ENCODE measurements around the gene MYO18B.

The MYO18B gene

GRCh38 chr22:25902402-25902801 lies 160.4 kb downstream of the MYO18B start:
- DNase-seq (ENCODE audit: low read depth) = no peak

DNA sequence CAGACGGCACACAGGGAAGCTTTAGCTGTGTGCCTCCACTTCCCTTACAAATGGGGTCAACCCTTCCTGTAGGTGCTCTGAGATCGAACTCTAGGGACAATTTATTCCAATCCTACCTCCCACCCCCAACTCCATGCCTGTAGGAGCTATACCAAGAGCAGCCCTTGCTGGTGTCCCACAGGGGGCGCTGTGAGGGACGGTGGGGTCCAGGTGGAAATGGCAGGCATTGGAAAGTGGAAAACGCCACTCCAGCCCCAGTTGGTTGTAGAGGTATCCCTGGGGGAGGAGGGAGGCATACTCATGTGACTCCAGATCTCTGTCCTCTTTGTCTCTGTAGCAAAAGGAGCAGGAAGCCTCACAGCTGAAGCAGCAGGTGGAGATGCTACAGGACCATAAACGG lies 161.3 kb downstream of the MYO18B start:
- DNase-seq (ENCODE audit: low read depth) = no peak

GRCh38 chr22:25908212-25908611 lies 166.2 kb downstream of the MYO18B start:
- no peak for DNase-seq (ENCODE audit: low read depth)

DNA sequence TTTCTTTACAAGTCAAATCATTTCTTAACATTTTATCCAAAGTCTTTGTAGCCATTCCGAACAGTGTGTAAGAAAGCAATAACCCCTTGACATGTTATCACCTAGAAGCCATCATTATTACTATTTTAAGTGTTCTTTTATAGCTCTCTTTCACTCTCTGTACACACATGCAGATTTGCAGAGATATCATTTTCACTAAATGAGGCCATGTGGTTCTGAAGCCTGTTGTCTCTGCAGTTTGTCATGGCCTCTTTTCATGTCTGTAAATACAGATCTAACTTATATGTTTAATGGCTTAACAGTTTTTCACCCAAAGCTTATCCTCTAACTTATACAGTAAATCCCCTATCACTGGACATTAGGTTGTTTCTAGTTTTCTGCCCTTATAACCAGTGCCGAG lies 166.8 kb downstream of the MYO18B start:
- no peak for DNase-seq (ENCODE audit: low read depth)

DNA sequence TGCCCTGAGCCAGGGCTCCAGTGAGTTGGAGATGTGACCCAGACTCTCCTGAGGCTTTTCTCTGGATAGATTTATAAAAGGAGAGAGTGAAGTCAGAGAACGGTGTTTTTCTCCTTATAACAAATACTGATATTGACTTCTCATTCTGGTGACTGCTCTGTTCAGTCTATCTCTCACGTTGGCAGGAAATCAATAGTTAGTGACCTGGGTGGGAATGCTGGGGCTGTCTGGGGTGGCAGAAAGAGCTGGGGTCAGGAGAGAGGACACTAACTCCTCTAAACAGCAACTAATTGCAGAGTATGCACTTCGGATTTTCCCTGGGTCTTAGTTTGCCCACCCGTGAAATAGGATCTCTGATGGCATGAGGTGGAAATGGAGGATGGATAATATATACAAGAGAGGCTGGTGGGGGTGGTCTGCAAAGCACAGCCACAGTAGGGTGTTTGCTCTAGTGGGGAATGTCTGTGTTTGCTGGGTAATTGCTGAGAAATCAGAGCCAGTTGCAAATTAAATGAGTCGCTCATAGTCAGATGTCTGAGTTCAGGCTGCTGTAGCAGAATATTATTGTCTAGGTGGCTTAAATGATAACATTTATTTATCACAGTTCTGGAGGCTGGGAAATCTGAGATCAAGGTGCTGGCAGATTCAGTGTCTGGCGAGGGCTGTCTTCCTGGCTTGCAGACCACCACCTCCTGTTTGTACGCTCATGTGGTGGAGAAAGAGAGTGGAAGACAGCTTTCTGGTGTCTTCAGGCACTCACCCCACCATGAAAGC lies 167.8 kb downstream of the MYO18B start:
- DNase-seq (ENCODE audit: low read depth) = no peak

DNA sequence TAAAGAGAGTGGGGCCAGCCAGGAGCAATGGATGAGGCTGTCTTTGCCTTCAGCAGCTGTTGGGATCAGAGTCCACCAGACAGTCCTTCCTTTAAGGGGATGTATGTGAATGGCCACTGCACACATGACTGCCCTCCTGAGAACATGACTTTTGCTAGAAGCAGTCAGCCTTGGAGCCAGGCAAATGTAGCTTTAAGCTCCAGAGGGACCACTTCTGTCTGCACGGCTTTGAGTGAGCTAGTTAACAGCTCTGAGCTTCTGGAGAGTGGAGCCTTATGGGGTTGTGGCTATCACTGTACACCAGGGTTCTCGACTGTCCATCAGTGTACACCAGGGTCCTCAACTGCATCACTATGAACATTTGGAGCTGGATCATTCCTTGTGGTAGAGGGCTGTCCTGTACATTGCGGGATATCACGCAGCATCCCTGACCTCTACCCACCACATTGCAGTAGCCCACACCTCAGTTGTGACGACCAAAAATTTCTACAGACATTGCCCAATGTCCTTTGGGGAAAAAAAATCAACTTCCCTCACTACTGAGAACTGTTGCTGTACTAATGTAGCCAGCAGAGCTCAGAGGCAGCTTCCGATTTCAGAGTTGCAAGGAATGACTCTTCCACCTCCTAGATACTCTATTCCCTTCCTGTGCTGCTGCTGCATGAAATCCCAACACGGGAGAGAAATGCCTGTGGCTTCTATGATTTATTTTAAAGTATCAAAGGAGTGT lies 169.4 kb downstream of the MYO18B start:
- DNase-seq (ENCODE audit: low read depth) = no peak

DNA sequence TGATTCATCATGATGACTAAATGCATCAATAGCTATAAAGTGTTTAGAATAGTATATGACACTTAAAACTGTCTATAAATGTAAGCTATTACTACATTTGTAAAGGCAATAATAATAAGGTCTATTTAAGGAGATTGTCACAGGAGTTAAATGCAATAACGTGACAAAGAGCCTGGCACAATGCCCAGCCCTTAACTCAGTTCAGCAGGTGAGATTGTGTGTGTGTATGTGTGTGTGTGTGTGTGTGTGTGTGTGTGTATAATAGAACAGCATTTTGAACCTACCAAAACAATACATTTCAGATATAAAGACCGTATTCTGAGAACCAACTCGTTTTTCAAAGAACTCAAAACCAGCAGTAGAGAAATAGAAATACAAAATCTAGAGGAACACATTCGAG lies 177.5 kb downstream of the MYO18B start:
- no peak for DNase-seq (ENCODE audit: low read depth)

GRCh38 chr22:25922141-25922540 lies 180.2 kb downstream of the MYO18B start:
- no peak for DNase-seq (ENCODE audit: low read depth)

GRCh38 chr22:25923914-25924313 lies 181.9 kb downstream of the MYO18B start:
- DNase-seq (ENCODE audit: low read depth) = no peak

- DNase-seq (ENCODE audit: low read depth) = no peak
Measured at GRCh38 chr22:25928038-25928437, 186.1 kb downstream of the MYO18B start.

DNA sequence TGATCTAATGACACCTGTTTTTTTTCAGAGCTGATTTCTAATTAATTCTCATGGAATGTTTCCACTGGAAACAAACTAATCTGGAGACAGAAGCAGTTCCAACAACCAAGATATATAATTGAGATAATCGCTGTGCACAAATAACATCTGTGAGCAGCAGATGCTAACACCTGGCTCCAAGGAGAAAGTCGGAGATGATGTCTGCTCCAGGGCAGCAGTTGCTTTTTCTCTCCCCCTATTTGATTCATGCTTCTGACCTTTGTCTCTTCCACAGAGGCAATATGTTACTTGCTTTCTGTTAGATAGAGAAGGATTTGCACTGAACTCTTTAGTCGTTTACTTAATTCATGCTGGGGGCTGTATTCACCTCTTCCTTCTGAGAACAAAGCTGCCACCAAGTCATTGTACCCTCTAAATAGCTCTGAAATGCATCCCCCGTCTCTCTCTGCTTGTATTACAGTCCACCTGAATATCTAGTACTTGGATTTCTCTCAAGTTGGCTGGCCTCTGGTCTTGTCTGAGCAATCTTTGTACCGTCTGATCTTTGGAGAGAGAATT lies 187.4 kb downstream of the MYO18B start:
- DNase-seq (ENCODE audit: low read depth) = no peak

DNA sequence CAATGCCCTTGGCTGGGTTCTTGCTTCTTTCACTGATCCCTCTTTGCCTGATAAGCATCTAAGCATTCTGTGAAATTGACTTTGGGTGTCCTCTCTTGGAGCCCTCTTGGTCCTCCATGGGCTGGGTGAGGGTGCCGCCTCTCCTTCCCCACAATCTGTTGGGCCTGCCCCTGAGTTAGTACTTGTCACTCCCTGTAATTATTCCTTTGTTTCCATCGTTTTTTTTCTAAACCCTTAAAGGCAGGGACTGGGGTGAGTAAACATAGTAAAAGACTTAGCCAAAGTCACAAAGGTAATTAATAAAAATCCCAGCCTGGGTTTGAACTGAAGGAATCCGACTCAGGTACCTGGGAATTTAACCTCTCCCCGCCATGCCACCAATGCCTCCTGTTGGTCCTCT lies 188.1 kb downstream of the MYO18B start:
- no peak for DNase-seq (ENCODE audit: low read depth)

GRCh38 chr22:25930788-25931310 lies 188.9 kb downstream of the MYO18B start:
- DNase-seq (ENCODE audit: low read depth) = no peak

- DNase-seq (ENCODE audit: low read depth) = no peak
Measured at GRCh38 chr22:25933158-25933788, 191.3 kb downstream of the MYO18B start.

DNA sequence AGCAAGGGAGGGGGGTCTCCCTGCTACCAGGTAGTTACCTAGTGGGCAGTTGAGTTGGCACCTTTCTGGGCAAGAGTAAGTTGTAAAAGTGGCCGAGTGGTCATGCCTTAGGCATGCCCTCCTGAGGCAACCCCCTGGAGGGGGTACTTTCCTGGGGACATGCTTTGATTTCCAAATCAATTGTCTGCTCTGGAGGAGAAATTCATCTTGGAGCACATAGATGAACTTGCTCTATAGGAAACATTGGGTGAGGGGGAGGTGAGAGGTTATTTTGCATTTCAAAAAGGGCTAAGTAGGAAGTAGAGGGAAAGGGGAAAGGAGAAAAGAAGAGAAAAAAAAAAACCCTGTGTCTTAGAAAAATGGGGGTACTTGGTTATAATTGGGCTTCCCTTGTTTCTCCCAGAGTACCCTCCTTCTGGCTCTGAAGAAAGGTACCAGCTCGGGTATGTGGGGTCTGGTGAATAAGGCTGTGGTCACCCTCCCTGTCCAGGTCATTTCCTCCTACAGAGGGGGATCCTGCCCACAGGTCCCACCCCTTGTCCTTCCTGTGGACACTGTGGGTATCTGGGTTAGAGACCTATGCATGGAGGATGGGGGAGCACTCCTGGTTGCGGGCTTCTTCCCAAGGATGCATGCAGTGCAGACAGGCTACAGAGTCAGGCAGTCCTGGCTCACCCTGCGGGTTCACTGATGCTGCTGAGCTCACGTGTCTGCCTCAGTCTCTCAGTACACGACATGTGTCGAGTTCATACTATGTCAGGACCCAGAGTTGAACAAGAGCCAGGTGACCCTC lies 193.5 kb downstream of the MYO18B start:
- DNase-seq (ENCODE audit: low read depth) = no peak

DNA sequence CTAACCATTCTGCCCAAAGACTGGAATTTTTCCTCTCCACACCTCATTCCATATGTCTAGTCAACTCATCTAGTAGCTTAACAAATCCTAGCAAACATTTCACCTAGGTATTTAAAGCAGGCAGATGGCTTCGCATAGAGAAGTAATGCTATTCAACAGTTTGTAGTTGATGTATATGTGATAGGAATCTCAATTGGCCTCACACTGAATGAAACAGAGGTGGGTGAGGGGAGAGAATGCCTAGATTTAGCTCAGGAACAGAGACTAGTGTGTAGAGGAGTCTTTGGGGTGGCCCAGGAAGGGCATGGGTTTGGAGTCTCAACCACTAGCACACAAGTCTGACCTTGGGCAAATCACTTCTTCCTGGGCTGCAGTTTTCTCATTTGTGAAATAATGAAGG lies 196.2 kb downstream of the MYO18B start:
- DNase-seq (ENCODE audit: low read depth) = no peak

DNA sequence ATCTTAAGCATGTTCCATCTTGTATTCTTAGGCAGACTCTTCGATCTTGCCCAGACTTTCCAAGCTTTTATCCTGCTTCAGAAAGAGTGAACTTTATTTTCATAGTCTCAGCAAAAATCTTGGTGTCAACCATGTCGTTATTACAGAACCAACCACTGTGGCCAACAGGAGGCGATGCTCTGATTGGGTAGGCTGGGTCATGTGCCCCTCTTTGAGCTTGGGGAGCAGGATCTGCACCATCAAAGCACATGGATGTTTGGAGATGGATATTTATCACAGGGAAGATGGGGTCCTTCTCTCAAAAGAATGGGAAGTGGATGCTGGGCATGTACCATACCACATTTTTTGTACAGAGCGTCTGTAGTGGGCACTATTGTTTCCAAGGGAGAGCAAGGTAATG lies 197.4 kb downstream of the MYO18B start:
- DNase-seq (ENCODE audit: low read depth) = no peak

- no peak for DNase-seq (ENCODE audit: low read depth)
Measured at GRCh38 chr22:25940479-25940878, 198.5 kb downstream of the MYO18B start.

DNA sequence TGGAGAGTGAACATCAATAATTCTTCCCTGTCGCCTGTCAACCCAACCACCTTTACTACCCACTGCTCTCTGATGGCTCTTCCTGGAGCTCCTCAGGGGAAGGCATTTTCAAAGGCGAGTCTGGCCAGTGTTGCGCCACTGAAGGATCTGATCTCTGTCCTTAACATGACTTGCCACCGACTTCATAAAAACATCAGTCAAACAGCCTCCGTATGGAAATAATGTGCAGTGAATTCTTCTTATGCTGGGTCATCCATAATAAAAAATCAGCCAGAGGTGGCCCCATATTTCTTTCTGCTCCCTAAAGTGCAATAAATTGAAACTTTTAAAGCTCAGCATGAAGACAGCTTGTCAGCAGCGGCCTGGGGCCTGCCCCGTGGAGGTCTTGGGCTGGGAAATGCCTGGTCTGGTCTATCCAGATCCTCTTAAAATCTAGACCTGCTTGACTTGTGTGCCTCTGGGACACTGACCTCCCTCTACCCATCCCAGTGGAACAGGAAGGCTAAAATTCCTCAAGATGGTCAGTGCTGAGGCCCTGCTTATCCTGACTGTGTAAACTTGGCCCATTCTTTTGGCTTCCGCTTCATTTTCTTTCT lies 199.5 kb downstream of the MYO18B start:
- DNase-seq (ENCODE audit: low read depth) = no peak

- DNase-seq (ENCODE audit: low read depth) = no peak
Measured at GRCh38 chr22:25942115-25942855, 200.3 kb downstream of the MYO18B start.
